Measurements from ENCODE around the gene MID1.

DNA sequence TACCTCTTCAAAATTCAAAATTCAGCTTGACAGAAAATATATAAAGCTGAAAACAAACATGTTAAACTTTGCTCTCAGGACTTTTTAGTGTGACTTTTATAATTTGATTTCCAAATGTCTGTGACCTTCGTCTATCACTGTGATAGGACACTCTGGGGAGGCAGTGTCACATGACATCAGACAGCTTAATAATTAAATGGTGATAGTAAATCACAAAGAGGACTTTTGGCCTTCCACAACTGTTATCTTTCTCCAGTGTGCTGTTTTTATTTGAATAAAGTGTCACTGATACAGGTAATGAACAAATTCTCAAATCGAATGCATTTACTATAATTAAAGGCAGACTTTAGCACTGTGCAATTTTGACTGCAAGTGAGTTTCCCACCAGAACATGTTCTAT lies 83.1 kb downstream of the MID1 start:
- TF ChIP-seq ZNF274 (IDR thresholded peaks at IDR 0.05; ENCODE audit: low read depth, low read length) = no peak
- TF ChIP-seq SUZ12 (IDR thresholded peaks at IDR 0.05; ENCODE audit: extremely low read depth, insufficient read depth, insufficient read length) = no peak
- no peak for TF ChIP-seq YY1 (IDR thresholded peaks at IDR 0.05; ENCODE audit: insufficient read depth, insufficient read length)

Measured in NT2/D1 (cell line).